T-helper 1 cell treated with Interleukin-12 subunit alpha and Interleukin-12 subunit beta and Interleukin-4 antibody, amounts not matched to agents 30 μg/mL and 1 μg/mL, for 36 hours (primary cell): ENCODE data around the gene CPSF7.
"Not testable (repeated sequence)": the region's sequence is repeated elsewhere in the genome, so short reads cannot be mapped to it uniquely, and the experiment has no call there.

ENCODE experiments used
- H3K27ac Mint-ChIP-seq: one replicate; pipeline ENCODE4 v1.8.0; 2021; ENCODE audit warnings: mild to moderate bottlenecking, mixed read lengths
- H3K27me3 Mint-ChIP-seq: one replicate; pipeline ENCODE4 v1.8.0; 2021; ENCODE audit warnings: low read depth, mixed read lengths
- H3K36me3 Mint-ChIP-seq: one replicate; pipeline ENCODE4 v1.8.0; 2021; ENCODE audit warnings: low read depth, mixed read lengths
- H3K4me1 Mint-ChIP-seq: one replicate; pipeline ENCODE4 v1.8.0; 2021; ENCODE audit warnings: low read depth, mixed read lengths
- H3K4me3 Mint-ChIP-seq: one replicate; pipeline ENCODE4 v1.8.0; 2021; ENCODE audit warnings: mild to moderate bottlenecking, moderate library complexity, mixed read lengths
- H3K9me3 Mint-ChIP-seq: one replicate; pipeline ENCODE4 v1.8.0; 2021; ENCODE audit warnings: mixed read lengths

Gene CPSF7, protein sequence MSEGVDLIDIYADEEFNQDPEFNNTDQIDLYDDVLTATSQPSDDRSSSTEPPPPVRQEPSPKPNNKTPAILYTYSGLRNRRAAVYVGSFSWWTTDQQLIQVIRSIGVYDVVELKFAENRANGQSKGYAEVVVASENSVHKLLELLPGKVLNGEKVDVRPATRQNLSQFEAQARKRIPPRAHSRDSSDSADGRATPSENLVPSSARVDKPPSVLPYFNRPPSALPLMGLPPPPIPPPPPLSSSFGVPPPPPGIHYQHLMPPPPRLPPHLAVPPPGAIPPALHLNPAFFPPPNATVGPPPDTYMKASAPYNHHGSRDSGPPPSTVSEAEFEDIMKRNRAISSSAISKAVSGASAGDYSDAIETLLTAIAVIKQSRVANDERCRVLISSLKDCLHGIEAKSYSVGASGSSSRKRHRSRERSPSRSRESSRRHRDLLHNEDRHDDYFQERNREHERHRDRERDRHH

DNA sequence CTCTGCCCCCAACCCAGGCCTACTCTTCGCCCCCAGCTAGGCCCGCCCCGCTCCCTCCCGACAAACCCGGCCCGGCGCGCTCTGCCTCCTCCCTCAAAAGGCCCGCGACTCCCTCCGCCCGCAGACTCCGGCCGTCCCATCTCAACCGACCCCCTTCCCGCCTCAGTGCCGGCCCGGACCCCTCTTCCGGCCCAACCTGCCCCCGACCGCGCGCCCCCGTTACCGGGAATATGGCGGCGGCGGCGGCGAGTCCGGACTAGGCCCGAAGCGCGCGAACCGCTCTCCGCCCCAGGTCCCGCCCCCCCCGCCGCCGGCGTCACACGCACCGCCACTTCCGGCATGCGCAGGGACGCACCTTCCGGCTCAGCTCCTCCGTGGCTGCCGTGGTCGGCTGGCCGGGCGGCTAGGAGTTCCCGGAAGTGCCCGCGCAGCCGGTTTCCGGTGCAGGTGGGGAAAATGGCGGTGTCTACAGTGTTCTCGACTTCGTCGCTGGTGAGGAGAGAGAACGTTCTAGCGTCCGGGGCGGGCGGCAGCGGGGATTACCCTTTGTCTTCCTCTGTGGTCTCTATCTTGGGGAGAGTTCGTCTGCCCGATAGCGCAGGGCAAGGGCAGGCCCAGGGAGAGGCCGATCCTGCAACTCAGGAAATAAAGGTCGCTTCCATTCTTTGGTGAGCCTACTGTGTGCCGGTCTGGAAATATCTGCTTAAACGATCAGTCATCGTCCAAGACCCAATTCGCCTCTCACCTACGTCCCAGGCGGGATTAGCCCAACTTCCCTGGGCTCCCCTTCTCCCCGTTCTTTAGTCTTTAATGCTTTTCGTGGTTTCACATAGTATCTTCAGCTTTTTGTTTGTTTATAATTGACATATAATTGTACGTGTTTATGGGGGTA lies at the start of gene CPSF7, which contains the start of gene SDHAF2:
CPSF7 (minus strand) TSS at position 285 of the 892 bp plus-strand sequence. CDS start 740 bp downstream, outside the sequence.
SDHAF2 (plus strand) TSS at position 434 of the 892 bp plus-strand sequence; CDS start at position 457, 23 bp downstream.
- Mint-ChIP-seq H3K4me1 (peaks cover 48% of the 10 kb centered on the region), H3K36me3 (peaks cover 36% of the 10 kb centered on the region), H3K4me3 (peak within 1 kb of the TSS; percentile 100), H3K27ac (peak within 1 kb of the TSS; percentile 100), H3K9me3 (no peaks in the 10 kb centered on the region), H3K27me3 (no peaks in the 10 kb centered on the region)

DNA sequence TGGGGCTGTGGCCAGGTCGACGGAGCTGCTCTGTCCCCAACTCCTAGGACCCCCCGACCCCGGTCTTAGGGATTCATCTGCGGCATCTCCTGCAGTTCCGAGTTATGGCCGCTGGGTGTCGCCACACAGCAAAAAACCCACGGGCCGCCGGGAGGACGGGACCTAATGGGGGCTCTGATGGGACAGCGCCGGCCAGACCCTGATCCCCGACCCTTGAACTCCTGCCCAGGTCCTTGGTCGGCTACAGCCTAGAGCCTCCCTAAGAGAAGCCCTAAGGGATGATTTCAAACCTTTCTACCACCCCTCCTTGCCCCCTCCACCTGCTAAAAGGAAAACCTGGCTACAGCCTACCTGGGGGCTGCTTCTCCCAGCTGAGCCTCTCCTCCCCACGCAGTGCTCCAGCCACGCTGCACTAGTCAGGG lies 48.0 kb upstream of the CPSF7 start:
- Mint-ChIP-seq H3K4me3 (no peak overlapping the region), H3K27me3 (no peaks in the 10 kb centered on the region), H3K9me3 (no peaks in the 10 kb centered on the region), H3K36me3 (peaks cover 3% of the 10 kb centered on the region), H3K27ac (no peak overlapping the region), H3K4me1 (peaks cover 9% of the 10 kb centered on the region)

DNA sequence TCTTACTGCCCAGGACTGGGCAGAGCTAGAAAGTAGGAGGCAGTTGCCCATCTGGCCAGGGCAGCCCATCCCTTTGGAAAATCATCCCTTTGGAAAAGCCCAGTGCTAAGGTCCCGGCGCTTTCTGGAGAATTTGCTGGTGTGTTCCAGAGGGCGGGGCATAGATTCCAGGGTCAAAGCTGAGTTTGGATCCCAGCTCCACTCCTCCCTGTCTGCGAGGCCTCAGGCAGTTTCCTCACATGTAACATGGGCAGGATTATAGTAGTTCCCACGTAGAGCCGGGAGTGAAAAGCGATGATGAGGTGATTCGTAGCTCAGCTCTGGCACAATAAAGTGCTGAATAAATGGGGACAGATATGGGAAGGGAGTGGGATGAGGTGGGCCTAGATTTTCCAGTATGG lies 47.4 kb upstream of the CPSF7 start:
- H3K4me3 Mint-ChIP-seq, result no peak overlapping the region
- H3K27ac Mint-ChIP-seq, result no peak overlapping the region
- peaks cover 9% of the 10 kb centered on the region for H3K4me1 Mint-ChIP-seq
- peaks cover 3% of the 10 kb centered on the region for H3K36me3 Mint-ChIP-seq
- no peaks in the 10 kb centered on the region for H3K9me3 Mint-ChIP-seq
- no peaks in the 10 kb centered on the region for H3K27me3 Mint-ChIP-seq

GRCh38 chr11:61476371-61476770 lies 46.6 kb upstream of the CPSF7 start:
- Mint-ChIP-seq H3K36me3 (peaks cover 3% of the 10 kb centered on the region), H3K4me3 (no peak overlapping the region), H3K27ac (no peak overlapping the region), H3K27me3 (no peaks in the 10 kb centered on the region), H3K9me3 (no peaks in the 10 kb centered on the region), H3K4me1 (peaks cover 9% of the 10 kb centered on the region)

GRCh38 chr11:61475433-61475832 lies 45.7 kb upstream of the CPSF7 start:
- Mint-ChIP-seq H3K4me3 (no peak overlapping the region), H3K9me3 (no peaks in the 10 kb centered on the region), H3K27me3 (no peaks in the 10 kb centered on the region), H3K36me3 (peaks cover 3% of the 10 kb centered on the region), H3K4me1 (peaks cover 10% of the 10 kb centered on the region), H3K27ac (no peak overlapping the region)

DNA sequence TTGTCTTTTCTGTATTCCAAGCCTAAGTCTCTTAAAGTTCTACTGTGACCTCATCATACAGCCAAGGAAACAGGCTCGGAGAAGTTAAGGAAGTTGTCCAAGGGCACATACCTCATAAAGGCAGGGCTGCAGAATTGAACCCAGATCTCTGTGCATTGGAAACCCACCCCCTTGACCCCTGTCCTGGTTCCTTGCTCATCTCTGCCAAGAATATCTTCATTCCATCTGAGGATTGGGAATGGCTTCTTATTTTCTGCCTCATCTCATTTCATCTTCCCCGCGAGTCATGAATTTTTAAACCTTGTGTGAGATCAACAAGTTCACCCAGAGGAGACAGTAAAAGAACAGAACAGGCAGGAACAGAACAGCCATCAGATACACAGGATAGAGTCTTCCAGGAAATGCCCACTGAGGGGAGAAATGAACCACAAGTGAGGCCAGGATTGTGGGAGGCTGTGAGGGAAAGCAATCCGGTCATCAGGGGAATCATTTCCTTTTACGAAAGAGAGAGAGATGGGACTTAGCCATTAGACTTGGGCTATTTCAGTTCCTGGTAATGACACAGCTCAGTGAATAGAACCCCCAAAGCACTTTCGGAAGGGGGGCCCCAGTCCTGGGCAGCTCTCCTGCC lies 44.4 kb upstream of the CPSF7 start:
- no peaks in the 10 kb centered on the region for H3K27me3 Mint-ChIP-seq
- no peak overlapping the region for H3K4me3 Mint-ChIP-seq
- no peak overlapping the region for H3K27ac Mint-ChIP-seq
- H3K9me3 Mint-ChIP-seq, result no peaks in the 10 kb centered on the region
- H3K4me1 Mint-ChIP-seq, result peaks cover 10% of the 10 kb centered on the region
- peaks cover 3% of the 10 kb centered on the region for H3K36me3 Mint-ChIP-seq

DNA sequence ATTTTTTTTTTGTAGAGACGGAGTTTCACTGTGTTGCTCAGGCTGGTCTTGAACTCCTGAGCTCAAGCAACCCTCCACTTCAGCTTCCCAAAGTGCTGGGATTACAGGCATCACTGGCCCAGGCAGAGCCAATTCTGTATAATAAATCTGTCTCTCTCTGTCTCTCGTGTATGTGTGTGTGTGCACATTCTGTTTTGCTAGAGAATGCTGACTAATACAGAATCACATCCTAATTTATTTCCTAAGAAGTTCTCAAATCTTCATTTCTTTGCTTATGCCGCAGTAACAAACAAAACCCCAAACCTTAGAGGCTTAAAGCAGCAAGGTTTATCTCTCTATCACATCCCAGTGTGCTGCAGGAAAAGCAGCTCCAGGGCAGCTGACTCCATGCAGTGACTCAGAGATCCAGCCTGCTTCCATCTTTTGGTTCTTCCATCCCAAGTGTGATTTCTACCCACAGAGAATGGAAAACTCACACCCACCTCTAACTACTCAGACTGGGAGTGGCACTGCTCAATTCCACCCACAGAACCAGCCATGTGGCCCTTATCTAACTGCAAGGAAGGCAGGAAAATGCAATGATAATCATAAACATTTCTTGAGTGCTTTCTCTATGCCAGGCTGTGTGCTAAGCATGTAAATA lies 43.7 kb upstream of the CPSF7 start:
- Mint-ChIP-seq H3K4me1 (peaks cover 10% of the 10 kb centered on the region), H3K9me3 (no peaks in the 10 kb centered on the region), H3K27me3 (no peaks in the 10 kb centered on the region), H3K36me3 (peaks cover 3% of the 10 kb centered on the region), H3K4me3 (no peak overlapping the region), H3K27ac (no peak overlapping the region)

DNA sequence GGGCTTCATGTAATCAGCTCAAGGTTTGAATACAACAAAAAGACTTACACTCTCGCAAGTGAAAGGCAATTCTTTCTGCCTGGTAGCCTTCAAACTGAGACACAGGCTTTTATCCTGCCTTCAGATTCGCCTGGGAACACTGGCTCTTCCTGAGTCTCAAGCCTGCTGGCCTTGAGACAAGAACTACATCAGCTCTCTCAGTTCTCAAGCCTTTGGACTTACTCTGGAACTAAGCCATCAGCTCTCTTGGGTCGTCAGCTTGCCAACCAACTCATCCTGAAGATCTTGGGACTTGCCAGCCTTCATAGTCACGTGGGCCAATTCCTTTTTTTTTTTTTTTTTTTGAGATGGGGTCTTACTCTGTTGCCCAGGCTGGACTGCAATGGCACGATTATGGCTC lies 43.1 kb upstream of the CPSF7 start:
- no peak overlapping the region for H3K4me3 Mint-ChIP-seq
- no peaks in the 10 kb centered on the region for H3K9me3 Mint-ChIP-seq
- no peaks in the 10 kb centered on the region for H3K27me3 Mint-ChIP-seq
- H3K4me1 Mint-ChIP-seq, result peaks cover 6% of the 10 kb centered on the region
- H3K27ac Mint-ChIP-seq, result no peak overlapping the region
- H3K36me3 Mint-ChIP-seq, result peaks cover 7% of the 10 kb centered on the region

DNA sequence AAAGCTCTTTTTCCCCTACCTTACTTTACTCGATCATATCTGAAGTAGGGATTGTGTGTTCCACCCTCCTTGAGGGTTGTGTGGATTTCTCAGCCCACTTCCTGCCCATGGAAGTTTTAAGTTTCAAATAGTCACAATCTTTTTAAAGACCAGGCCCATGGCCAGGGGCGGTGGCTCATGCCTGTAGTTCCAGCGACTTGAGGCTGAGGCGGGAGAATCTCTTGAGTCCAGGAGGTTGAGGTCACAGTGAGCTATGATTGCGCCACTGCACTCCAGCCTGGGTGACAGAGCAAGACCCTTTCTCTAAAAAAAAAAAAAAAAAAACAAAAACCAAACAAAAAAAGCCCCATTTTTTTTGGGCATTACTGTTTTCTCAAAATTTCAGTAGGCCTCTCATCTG lies 42.5 kb upstream of the CPSF7 start:
- H3K4me3 Mint-ChIP-seq, result no peak overlapping the region
- no peak overlapping the region for H3K27ac Mint-ChIP-seq
- peaks cover 6% of the 10 kb centered on the region for H3K4me1 Mint-ChIP-seq
- H3K9me3 Mint-ChIP-seq, result no peaks in the 10 kb centered on the region
- peaks cover 7% of the 10 kb centered on the region for H3K36me3 Mint-ChIP-seq
- no peaks in the 10 kb centered on the region for H3K27me3 Mint-ChIP-seq

DNA sequence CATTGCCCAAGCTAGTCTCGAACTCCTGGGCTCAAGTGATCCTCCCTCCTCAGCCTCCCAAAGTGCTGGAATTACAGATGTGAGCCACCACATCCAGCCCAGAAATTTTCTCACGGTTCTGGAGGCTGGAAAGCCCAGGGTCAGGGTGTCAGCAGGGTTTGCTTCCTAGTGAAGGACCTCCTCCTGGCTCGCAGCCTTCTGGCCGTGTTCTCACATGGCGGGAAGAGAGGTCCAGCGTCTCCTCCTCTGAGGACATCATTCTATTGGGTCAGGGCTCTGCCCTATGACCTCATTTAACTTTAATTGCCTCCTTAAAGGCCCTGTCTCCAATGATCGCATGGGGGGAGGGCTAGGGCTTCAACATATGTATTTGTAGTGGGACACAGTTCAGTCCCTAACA lies 38.2 kb upstream of the CPSF7 start:
- Mint-ChIP-seq H3K36me3 (peaks cover 4% of the 10 kb centered on the region), H3K27ac (no peak overlapping the region), H3K9me3 (no peaks in the 10 kb centered on the region)

GRCh38 chr11:61467602-61468001 lies 37.8 kb upstream of the CPSF7 start:
- H3K9me3 Mint-ChIP-seq, H3K36me3 Mint-ChIP-seq, H3K4me1 Mint-ChIP-seq, H3K27me3 Mint-ChIP-seq, H3K4me3 Mint-ChIP-seq, H3K27ac Mint-ChIP-seq: not testable (repeated sequence)

More for the DNA sequence above, 38.2 kb upstream of the CPSF7 start:
- Mint-ChIP-seq H3K27me3 (no peaks in the 10 kb centered on the region), H3K4me1 (peaks cover 1% of the 10 kb centered on the region), H3K4me3 (no peak overlapping the region)

- no peaks in the 10 kb centered on the region for H3K27me3 Mint-ChIP-seq
- H3K36me3 Mint-ChIP-seq, result peaks cover 7% of the 10 kb centered on the region
- H3K4me3 Mint-ChIP-seq, result no peak overlapping the region
- no peaks in the 10 kb centered on the region for H3K9me3 Mint-ChIP-seq
- H3K4me1 Mint-ChIP-seq, result peaks cover 2% of the 10 kb centered on the region
- H3K27ac Mint-ChIP-seq, result no peak overlapping the region
These were observed 31.2 kb upstream of the CPSF7 start for GRCh38 chr11:61460986-61461385.

DNA sequence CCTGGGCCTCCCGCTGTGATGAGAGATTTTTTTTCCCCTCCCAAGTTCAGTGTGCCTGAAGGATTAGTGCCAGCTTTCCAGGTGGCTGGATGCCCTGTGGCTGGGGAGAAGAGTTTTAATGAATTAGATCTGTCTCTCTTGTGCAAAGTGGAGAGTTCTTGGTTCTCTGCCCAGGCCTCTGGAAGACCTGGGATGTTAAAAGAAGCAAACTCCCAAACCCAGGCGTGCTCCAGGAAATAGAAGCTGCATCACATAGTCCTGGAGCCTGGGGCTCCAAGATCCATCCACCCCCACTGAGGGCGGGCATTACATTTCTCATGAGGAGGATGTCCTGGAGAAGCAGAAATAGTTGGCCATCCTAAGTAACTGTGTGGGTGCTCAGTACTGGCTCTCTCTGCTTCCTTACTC lies 30.7 kb upstream of the CPSF7 start:
- H3K4me1 Mint-ChIP-seq, result peaks cover 2% of the 10 kb centered on the region
- H3K9me3 Mint-ChIP-seq, result no peaks in the 10 kb centered on the region
- H3K36me3 Mint-ChIP-seq, result peaks cover 7% of the 10 kb centered on the region
- no peak overlapping the region for H3K27ac Mint-ChIP-seq
- H3K4me3 Mint-ChIP-seq, result no peak overlapping the region
- H3K27me3 Mint-ChIP-seq, result no peaks in the 10 kb centered on the region

- H3K4me3 Mint-ChIP-seq, result no peak overlapping the region
- no peaks in the 10 kb centered on the region for H3K27me3 Mint-ChIP-seq
- H3K9me3 Mint-ChIP-seq, result no peaks in the 10 kb centered on the region
- H3K36me3 Mint-ChIP-seq, result peaks cover 21% of the 10 kb centered on the region
- no peak overlapping the region for H3K27ac Mint-ChIP-seq
- peaks cover 8% of the 10 kb centered on the region for H3K4me1 Mint-ChIP-seq
These were observed 24.7 kb upstream of the CPSF7 start for GRCh38 chr11:61454520-61454919.
